GM18870 (cell line): ENCODE measurements around the gene ZDHHC14.

ENCODE experiments used
- ATAC-seq: cut with Tn5 transposase; IDR thresholded peaks from one replicate; pipeline ENCODE4 v1.9.1; 2021; ENCODE audit warnings: moderate library complexity; ENCODE audit not compliant: unreplicated experiment

The ZDHHC14 gene

DNA sequence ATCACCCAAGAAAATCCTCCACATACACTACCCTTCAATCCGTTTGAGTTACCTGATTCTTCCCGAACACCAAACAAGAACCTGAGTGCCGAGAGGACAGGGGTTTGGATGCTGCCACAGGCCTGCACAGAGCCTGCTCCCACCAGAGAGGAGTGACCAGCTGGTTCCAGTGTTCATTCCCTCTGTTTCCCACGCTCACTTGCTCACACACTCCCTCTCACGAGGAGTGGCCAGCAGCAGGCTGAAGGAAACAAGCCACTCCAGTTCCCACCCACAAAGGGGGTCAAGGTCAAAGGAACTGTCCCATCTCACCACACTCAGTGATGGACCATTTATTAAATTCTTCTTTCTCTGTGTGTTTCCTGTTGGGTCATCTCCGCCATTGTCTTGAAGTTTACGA, 344.8 kb downstream of the ZDHHC14 start:
- no peak for ATAC-seq

- ATAC-seq, result no peak
Measured at GRCh38 chr6:157726892-157727628, 346.1 kb downstream of the ZDHHC14 start.
